PFSK-1 (cell line): Measurements from ENCODE around the gene BPHL.
A peak's percentile ranks its signal among the peaks of the same experiment; 100 is the strongest.

Experiments
- FOXP2 ChIP-seq: optimal IDR thresholded peaks from 2 replicates; pipeline ENCODE3; 2011; ENCODE audit warnings: borderline replicate concordance, control low read depth, inconsistent platforms; ENCODE audit not compliant: insufficient read depth; ENCODE audit errors: extremely low read length, extremely low read depth
- POLR2AphosphoS5 ChIP-seq: IDR thresholded peaks from 2 replicates; pipeline ENCODE4 v1.6.1; 2012; ENCODE audit warnings: low read depth, mild to moderate bottlenecking, control low read depth, low read length, moderate library complexity
- REST ChIP-seq, 2 experiments: IDR thresholded peaks; 2 replicates each; pipeline versions ENCODE4 v1.6.1 to v1.8.0; 2011 to 2012; ENCODE audit warnings: low read depth in 2 of 2, low read length in 2 of 2, control low read depth in 1 of 2, inconsistent platforms in 1 of 2, mild to moderate bottlenecking in 1 of 2, moderate library complexity in 1 of 2; ENCODE audit not compliant: insufficient read depth in 1 of 2
- SIN3A ChIP-seq: IDR thresholded peaks from 2 replicates; pipeline ENCODE4 v1.6.1; 2012; ENCODE audit warnings: mild to moderate bottlenecking, low read length, moderate library complexity, borderline replicate concordance; ENCODE audit not compliant: insufficient read depth
- TAF1 ChIP-seq: IDR thresholded peaks from 2 replicates; pipeline ENCODE4 v1.6.1; 2012; ENCODE audit warnings: low read length, control low read depth, borderline replicate concordance; ENCODE audit not compliant: insufficient read depth

- no peak for TF ChIP-seq REST (IDR thresholded peaks at IDR 0.05; ENCODE audit: insufficient read depth in 1 of 2, low read depth in 2 of 2, low read length in 2 of 2)
- no peak for TF ChIP-seq TAF1
- TF ChIP-seq POLR2AphosphoS5: no peak
- 0 out of 2 replicates have a peak, but pooled peaks have one; percentile 81 for TF ChIP-seq SIN3A
- no peak for TF ChIP-seq FOXP2
Measured at GRCh38 chr6:3117912-3118352, 579 bp upstream of the BPHL start.
